ENCODE data around the gene RASGRF2. TPM values are rescaled to one million over a fixed set of nuclear protein-coding genes. Genes with fewer than 3 reads are reported as not detected.

Gene RASGRF2
- total RNA-seq, 4 donors from 2014 or later, result 1.8 to 4.1 (median 2.5) TPM

GRCh38 chr5:81195335-81195929 lies 235.3 kb downstream of the RASGRF2 start:
- no peaks in the 10 kb centered on the region for H3K36me3 ChIP-seq
- no peaks in the 10 kb centered on the region for H3K27me3 ChIP-seq
- no peak for DNase-seq (ENCODE audit: low spot score in 2 of 2)
- TF ChIP-seq POLR2AphosphoS5 (IDR thresholded peaks at IDR 0.05) (no peak), EP300 (IDR thresholded peaks at IDR 0.05) (no peak), POLR2A (IDR thresholded peaks at IDR 0.05) (no peak), CTCF (IDR thresholded peaks at IDR 0.05) (no peak)
- H3K4me3 ChIP-seq, result no peak overlapping the region
- no peaks in the 10 kb centered on the region for H3K9me3 ChIP-seq
- H3K27ac ChIP-seq, result no peak overlapping the region
- WGBS, result 63% methylated on average over 5 of the region's 5 CpGs
- H3K4me1 ChIP-seq, result peaks cover 10% of the 10 kb centered on the region

DNA sequence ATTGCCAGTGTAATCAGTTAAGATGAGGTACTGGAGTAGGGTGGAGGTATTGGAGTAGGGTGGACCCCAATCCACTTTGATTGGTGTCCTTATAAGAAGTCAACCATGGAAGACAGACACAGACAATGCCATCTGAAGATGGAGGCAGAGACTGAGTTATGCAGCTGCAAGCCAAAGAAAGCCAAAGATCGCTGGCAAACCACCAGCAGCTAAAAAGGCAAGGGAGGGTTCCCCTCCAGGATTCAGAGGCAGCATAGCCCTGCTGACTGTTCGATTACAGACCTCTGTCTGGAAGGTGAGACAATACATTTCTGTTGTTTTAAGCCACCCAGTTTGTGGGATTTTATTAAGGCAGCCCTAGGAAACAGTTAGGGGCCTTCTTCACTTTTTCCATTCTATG lies 242.5 kb downstream of the RASGRF2 start:
- DNase-seq (ENCODE audit: low spot score in 2 of 2), result no peak
- no peak overlapping the region for H3K4me3 ChIP-seq
- H3K36me3 ChIP-seq, result no peaks in the 10 kb centered on the region
- no peaks in the 10 kb centered on the region for H3K9me3 ChIP-seq
- no peaks in the 10 kb centered on the region for H3K4me1 ChIP-seq
- no peaks in the 10 kb centered on the region for H3K27me3 ChIP-seq
- no peak for TF ChIP-seq CTCF (IDR thresholded peaks at IDR 0.05)
- TF ChIP-seq EP300 (IDR thresholded peaks at IDR 0.05), result no peak
- TF ChIP-seq POLR2A (IDR thresholded peaks at IDR 0.05), result no peak
- TF ChIP-seq POLR2AphosphoS5 (IDR thresholded peaks at IDR 0.05), result no peak
- WGBS, result 48% methylated on average over 2 of the region's 2 CpGs
- H3K27ac ChIP-seq, result no peak overlapping the region

GRCh38 chr5:81203729-81204128 lies 243.6 kb downstream of the RASGRF2 start:
- Histone ChIP-seq H3K4me3 (no peak overlapping the region), H3K36me3 (no peaks in the 10 kb centered on the region), H3K27me3 (no peaks in the 10 kb centered on the region), H3K27ac (no peak overlapping the region), H3K9me3 (no peaks in the 10 kb centered on the region), H3K4me1 (no peaks in the 10 kb centered on the region)
- no peak for TF ChIP-seq POLR2AphosphoS5 (IDR thresholded peaks at IDR 0.05)
- TF ChIP-seq EP300 (IDR thresholded peaks at IDR 0.05), result no peak
- no peak for TF ChIP-seq POLR2A (IDR thresholded peaks at IDR 0.05)
- TF ChIP-seq CTCF (IDR thresholded peaks at IDR 0.05), result no peak
- WGBS, result 89% methylated on average over 3 of the region's 3 CpGs
- DNase-seq (ENCODE audit: low spot score in 2 of 2), result no peak

DNA sequence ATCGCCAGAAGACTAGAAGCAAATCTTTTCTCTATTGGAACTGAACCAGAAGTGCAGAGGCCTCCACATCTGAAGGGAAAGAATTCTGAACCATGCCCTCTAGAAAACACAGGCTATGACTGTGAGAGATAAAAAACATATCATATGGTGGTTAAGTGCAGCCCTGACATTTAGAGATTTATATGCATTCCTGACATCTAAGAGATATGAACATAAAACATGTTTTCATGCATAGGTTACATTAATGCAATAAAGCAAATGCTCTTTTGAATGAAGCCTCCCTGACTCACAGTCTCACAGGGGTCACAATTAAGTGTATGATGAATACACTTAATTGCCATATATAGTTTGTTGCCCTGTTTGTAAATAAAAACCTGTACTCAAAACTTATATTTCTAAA lies 244.0 kb downstream of the RASGRF2 start:
- Histone ChIP-seq H3K27ac (no peak overlapping the region), H3K4me1 (no peaks in the 10 kb centered on the region), H3K4me3 (no peak overlapping the region), H3K9me3 (no peaks in the 10 kb centered on the region), H3K27me3 (no peaks in the 10 kb centered on the region), H3K36me3 (no peaks in the 10 kb centered on the region)
- no peak for DNase-seq (ENCODE audit: low spot score in 2 of 2)
- TF ChIP-seq POLR2A (IDR thresholded peaks at IDR 0.05) (no peak), POLR2AphosphoS5 (IDR thresholded peaks at IDR 0.05) (no peak), CTCF (IDR thresholded peaks at IDR 0.05) (no peak), EP300 (IDR thresholded peaks at IDR 0.05) (no peak)
- WGBS, result 86% methylated on average over 1 of the region's 1 CpG

DNA sequence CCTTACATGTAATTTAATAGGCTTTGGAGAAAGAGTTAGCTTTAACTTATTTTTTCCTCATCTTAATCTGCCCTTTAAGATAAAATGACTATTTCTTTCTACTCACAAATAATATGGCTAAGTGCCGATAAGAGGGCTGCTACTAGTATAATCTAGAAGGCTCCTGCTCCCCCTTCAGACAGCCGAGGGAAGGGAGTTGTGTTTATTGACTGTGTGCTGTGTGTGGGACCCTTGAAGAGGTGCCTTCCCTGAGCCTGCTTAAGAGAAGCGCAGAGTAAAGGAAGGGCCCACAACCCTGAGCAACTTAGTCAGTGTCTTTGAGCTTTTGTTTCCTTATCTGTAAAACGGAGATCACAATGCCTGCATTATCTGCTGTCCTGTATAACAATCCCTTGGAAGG lies 244.9 kb downstream of the RASGRF2 start:
- TF ChIP-seq POLR2A (IDR thresholded peaks at IDR 0.05) (no peak), POLR2AphosphoS5 (IDR thresholded peaks at IDR 0.05) (no peak), CTCF (IDR thresholded peaks at IDR 0.05) (no peak), EP300 (IDR thresholded peaks at IDR 0.05) (no peak)

More for the DNA sequence above, 244.9 kb downstream of the RASGRF2 start:
- no peaks in the 10 kb centered on the region for H3K27me3 ChIP-seq
- no peak overlapping the region for H3K4me3 ChIP-seq
- H3K9me3 ChIP-seq, result no peaks in the 10 kb centered on the region
- H3K4me1 ChIP-seq, result no peaks in the 10 kb centered on the region
- DNase-seq (ENCODE audit: low spot score in 2 of 2), result no peak
- no peak overlapping the region for H3K27ac ChIP-seq
- WGBS, result 94% methylated on average over 4 of the region's 4 CpGs
- H3K36me3 ChIP-seq, result no peaks in the 10 kb centered on the region

Measured in suprapubic skin (tissue), 4 donors.